ENCODE results near the gene PLCXD3. TPM values are rescaled to one million over a fixed set of nuclear protein-coding genes. Genes with fewer than 3 reads are reported as not detected.

PLCXD3 gene
- total and polyA plus RNA-seq, 9 of the 15 experiments (the other 6 are each of a cell fraction or from before 2014, with no cell fraction given): not detected

- Histone ChIP-seq H3K9ac (ENCODE audit: insufficient read depth in 1 of 2, low read depth in 2 of 2, low read length in 2 of 2) (no peak overlapping the region), H3K4me3 (no peak overlapping the region), H3K9me3 (replicated peaks; ENCODE audit: control insufficient read depth, insufficient read depth, low read depth, low read length) (no peaks in the 10 kb centered on the region), H3K9me1 (ENCODE audit: control insufficient read depth, insufficient read depth, low read length) (no peaks in the 10 kb centered on the region), H3K27ac (ENCODE audit: extremely low read depth, low read depth, low read length) (no peak overlapping the region), H2AFZ (ENCODE audit: low read depth, low read length) (no peak overlapping the region), H3K36me3 (ENCODE audit: control insufficient read depth, insufficient read depth, low read length) (no peaks in the 10 kb centered on the region), H3K79me2 (ENCODE audit: control insufficient read depth, insufficient read depth, low read length) (no peaks in the 10 kb centered on the region), H3K4me1 (replicated peaks in 1 of 2; ENCODE audit: control insufficient read depth in 2 of 2, insufficient read depth in 2 of 2, low read length in 2 of 2) (no peaks in the 10 kb centered on the region), H4K20me1 (replicated peaks; ENCODE audit: control insufficient read depth, insufficient read depth, low read length) (no peaks in the 10 kb centered on the region), H3K27me3 (ENCODE audit: control insufficient read depth in 2 of 2, insufficient read depth in 2 of 2, low read length in 2 of 2) (no peaks in the 10 kb centered on the region), H3K4me2 (ENCODE audit: insufficient read depth, low read length) (no peak overlapping the region)
- intact Hi-C loops (cut with micrococcal nuclease) (no loop called here), in situ Hi-C loops (cut with MboI) (no loop called here)
- ATAC-seq (no peak), FAIRE-seq (no peak), DNase-seq (ENCODE audit: extremely low read depth in 1 of 4, low spot score in 3 of 4) (no peak)
- 0% methylated on average over 1 of the region's 1 CpG for WGBS (ENCODE audit: insufficient coverage, low coverage, missing lambda C conversion rate)
- BruUV-seq (replicated peaks): no TSS peak
- ChIA-PET CTCF (ENCODE audit: low intra/inter-chr PET ratio) (no interaction called here), POLR2A (no interaction called here)
- TF ChIP-seq HLTF (IDR thresholded peaks at IDR 0.05) (no peak), KDM2B (CRISPR knock-in tag; IDR thresholded peaks at IDR 0.05) (no peak), ZNF23 (CRISPR knock-in tag; IDR thresholded peaks at IDR 0.05) (no peak), THRA (IDR thresholded peaks at IDR 0.05) (no peak), AFF4 (CRISPR knock-in tag; IDR thresholded peaks at IDR 0.05) (no peak), ASH1L (IDR thresholded peaks at IDR 0.05; ENCODE audit: borderline replicate concordance, low read depth, partially characterized antibody) (no peak), ZNF133 (CRISPR knock-in tag; IDR thresholded peaks at IDR 0.05) (no peak), TAF9B (IDR thresholded peaks at IDR 0.05; ENCODE audit: partially characterized antibody) (no peak), USF1 (CRISPR knock-in tag; IDR thresholded peaks at IDR 0.05) (no peak), MYC (IDR thresholded peaks at IDR 0.05; ENCODE audit: low read depth, low read length) (no peak), MYC (CRISPR knock-in tag; IDR thresholded peaks at IDR 0.05; ENCODE audit: borderline replicate concordance, low read depth) (no peak), MIER1 (IDR thresholded peaks at IDR 0.05; ENCODE audit: low read depth) (no peak)
These were observed 176.2 kb downstream of the PLCXD3 start for GRCh38 chr5:41334221-41334620.

All from K562 (cell line).